ENCODE measurements around the gene SECISBP2. TPM values are rescaled to one million over a fixed set of nuclear protein-coding genes. Genes with fewer than 3 reads are reported as not detected.

The SECISBP2 gene
- total and polyA plus RNA-seq, 7 donors, result 26.2 to 80.8 (median 40.2) TPM

DNA sequence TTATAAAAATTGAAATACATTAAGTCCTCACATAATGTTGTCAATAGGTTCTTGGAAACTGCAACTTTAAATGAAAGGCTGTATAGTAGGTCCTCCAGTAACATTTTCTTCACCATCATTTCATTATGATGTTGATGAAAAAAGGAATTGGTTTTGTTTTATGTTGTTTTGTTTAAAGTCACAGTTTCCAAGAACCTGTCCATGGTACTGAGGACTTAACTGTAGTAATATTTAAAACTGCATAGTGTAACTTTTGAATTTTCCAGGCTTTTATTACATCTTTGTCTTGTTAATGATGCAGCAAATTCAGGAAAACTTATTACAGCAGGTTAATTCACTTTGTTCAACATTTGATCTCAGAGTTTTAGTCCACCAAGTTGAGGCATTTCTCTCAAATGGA, 11.6 kb downstream of the SECISBP2 start:
- intact Hi-C loops (cut with DNase I), result loop anchor here in 1 of 2 donors (10.0 kb wide), 1 partner anchor 215 kb away; no protein-coding TSS in a partner anchor
- no peak overlapping the region for H3K27ac ChIP-seq
- ATAC-seq (no peak), DNase-seq (no peak)
- peaks cover 3% of the 10 kb centered on the region for H3K4me1 ChIP-seq
- H3K27me3 ChIP-seq (ENCODE audit: insufficient read depth in 3 of 3, low read length in 2 of 3), result no peaks in the 10 kb centered on the region
- no peak overlapping the region for H3K4me3 ChIP-seq
- TF ChIP-seq, protein P1, sequence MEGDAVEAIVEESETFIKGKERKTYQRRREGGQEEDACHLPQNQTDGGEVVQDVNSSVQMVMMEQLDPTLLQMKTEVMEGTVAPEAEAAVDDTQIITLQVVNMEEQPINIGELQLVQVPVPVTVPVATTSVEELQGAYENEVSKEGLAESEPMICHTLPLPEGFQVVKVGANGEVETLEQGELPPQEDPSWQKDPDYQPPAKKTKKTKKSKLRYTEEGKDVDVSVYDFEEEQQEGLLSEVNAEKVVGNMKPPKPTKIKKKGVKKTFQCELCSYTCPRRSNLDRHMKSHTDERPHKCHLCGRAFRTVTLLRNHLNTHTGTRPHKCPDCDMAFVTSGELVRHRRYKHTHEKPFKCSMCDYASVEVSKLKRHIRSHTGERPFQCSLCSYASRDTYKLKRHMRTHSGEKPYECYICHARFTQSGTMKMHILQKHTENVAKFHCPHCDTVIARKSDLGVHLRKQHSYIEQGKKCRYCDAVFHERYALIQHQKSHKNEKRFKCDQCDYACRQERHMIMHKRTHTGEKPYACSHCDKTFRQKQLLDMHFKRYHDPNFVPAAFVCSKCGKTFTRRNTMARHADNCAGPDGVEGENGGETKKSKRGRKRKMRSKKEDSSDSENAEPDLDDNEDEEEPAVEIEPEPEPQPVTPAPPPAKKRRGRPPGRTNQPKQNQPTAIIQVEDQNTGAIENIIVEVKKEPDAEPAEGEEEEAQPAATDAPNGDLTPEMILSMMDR (IDR thresholded peaks at IDR 0.05), result no peak
- H3K9me3 ChIP-seq, result no peaks in the 10 kb centered on the region
- peaks cover 26 to 95% of the 10 kb centered on the region in 2 donors for H3K36me3 ChIP-seq (ENCODE audit: insufficient read depth in 1 of 2, low read depth in 1 of 2)

DNA sequence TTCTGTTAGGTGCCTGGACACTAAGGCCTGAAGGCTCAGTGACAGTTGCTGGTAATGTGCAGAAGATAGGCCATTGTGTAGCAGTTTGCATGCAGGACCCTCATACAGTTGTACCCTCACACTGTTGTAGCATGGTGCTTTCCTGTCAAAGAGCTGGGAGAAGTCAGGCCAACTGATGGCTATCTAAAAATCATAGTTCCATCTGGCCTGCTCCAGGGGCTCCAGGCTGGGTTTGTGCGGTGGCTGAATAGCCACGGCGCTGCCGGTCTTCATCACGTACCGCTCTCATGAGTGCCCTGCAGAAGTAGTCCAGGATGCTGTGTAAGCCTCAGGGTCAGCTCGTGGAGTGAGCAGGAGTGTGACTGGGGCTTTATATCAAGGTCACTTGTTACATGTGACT, 12.2 kb downstream of the SECISBP2 start:
- H3K4me3 ChIP-seq, result no peak overlapping the region
- ATAC-seq (no peak), DNase-seq (no peak)
- intact Hi-C loops (cut with DNase I), result no loop called here
- WGBS, 3 donors, result 94 to 98% (median 95%) methylated on average over 7 of the region's 7 CpGs
- H3K36me3 ChIP-seq (ENCODE audit: insufficient read depth in 1 of 2, low read depth in 1 of 2), result peaks cover 29 to 98% of the 10 kb centered on the region in 2 donors
- no peak overlapping the region for H3K27ac ChIP-seq
- TF ChIP-seq, protein P1 (IDR thresholded peaks at IDR 0.05), result no peak
- H3K27me3 ChIP-seq (ENCODE audit: insufficient read depth in 3 of 3, low read length in 2 of 3), result no peaks in the 10 kb centered on the region
- no peaks in the 10 kb centered on the region for H3K4me1 ChIP-seq
- H3K9me3 ChIP-seq, result no peaks in the 10 kb centered on the region

DNA sequence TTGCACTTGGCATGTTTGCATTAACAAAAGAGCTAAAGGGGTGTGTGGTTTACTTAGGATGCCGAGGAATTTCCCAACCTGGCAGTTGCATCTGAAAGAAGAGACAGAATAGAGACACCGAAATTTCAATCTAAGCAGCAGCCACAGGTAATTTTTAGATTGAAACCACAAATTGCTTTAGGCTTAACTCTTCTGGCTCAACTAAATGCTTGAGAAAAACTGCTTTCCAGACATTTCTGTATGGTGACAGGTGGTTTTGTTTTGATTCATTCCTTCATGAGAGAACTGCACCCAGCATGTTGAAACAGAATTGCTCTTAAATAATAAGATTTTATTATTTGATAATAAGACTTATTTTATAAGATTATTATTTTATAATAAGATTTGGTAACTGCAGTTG, 21.5 kb downstream of the SECISBP2 start:
- DNase-seq (no peak), ATAC-seq (no peak)
- Histone ChIP-seq H3K4me3 (no peak overlapping the region), H3K27ac (no peak overlapping the region), H3K9me3 (no peaks in the 10 kb centered on the region), H3K4me1 (no peaks in the 10 kb centered on the region), H3K36me3 (ENCODE audit: insufficient read depth in 1 of 2, low read depth in 1 of 2) (peaks cover 17 to 100% of the 10 kb centered on the region in 2 donors), H3K27me3 (ENCODE audit: insufficient read depth in 3 of 3, low read length in 2 of 3) (no peaks in the 10 kb centered on the region)
- TF ChIP-seq, protein P1 (IDR thresholded peaks at IDR 0.05), result no peak
- WGBS, 3 donors, result 92 to 97% (median 92%) methylated on average over 2 of the region's 2 CpGs
- intact Hi-C loops (cut with DNase I), result no loop called here

DNA sequence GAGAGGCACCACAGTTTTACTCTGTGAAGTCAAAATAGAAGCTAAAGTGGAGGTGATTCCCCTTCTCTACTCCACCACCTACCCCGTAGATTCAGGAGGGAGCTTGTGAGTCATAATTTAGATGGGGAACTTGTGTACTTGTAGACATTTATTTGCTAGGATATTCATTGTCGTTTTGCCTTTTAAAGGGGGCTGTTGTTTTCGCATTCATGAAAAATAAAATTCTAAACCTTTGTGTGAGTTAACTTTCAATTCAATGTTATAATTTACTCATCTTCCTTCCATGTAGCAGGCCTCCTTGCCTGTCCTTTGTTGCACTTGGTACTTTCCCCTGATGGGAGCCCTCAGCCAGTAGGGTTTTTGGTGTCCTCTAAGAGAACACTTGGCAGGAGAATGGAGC, 22.0 kb downstream of the SECISBP2 start:
- H3K9me3 ChIP-seq, result no peaks in the 10 kb centered on the region
- no peak for DNase-seq
- intact Hi-C loops (cut with DNase I), result no loop called here
- H3K4me3 ChIP-seq, result no peak overlapping the region
- ATAC-seq, result no peak
- H3K4me1 ChIP-seq, result no peaks in the 10 kb centered on the region
- WGBS, 3 donors, result 92 to 97% (median 94%) methylated on average over 3 of the region's 3 CpGs
- no peaks in the 10 kb centered on the region for H3K27me3 ChIP-seq (ENCODE audit: insufficient read depth in 3 of 3, low read length in 2 of 3)
- no peak overlapping the region for H3K27ac ChIP-seq
- H3K36me3 ChIP-seq (ENCODE audit: insufficient read depth in 1 of 2, low read depth in 1 of 2), result peaks cover 19 to 100% of the 10 kb centered on the region in 2 donors
- TF ChIP-seq, protein P1 (IDR thresholded peaks at IDR 0.05), result no peak

DNA sequence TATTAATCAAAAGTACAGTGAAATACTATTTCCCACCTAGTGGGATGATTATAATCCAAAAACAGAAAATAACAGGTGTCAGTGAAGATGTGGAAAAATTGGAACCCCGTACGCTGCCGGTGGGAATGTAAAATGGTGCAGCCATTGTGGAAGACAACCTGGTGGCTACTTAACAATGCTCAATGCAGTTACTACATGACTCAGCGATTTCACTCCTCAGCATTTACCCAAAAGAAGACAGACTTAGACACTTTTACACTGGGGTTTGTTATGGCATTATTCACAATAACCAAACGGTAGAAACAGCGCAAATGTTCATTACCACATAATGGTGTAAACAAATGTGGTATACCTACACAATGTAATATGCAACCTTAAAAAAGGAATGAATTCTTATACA, 23.9 kb downstream of the SECISBP2 start:
- TF ChIP-seq, protein P1 (IDR thresholded peaks at IDR 0.05), result no peak
- no peak for DNase-seq
- WGBS, 3 donors, result 96 to 99% (median 97%) methylated on average over 6 of the region's 6 CpGs
- H3K9me3 ChIP-seq, result no peaks in the 10 kb centered on the region
- H3K4me3 ChIP-seq, result no peak overlapping the region
- no peak for ATAC-seq
- no peak overlapping the region for H3K27ac ChIP-seq
- no peaks in the 10 kb centered on the region for H3K27me3 ChIP-seq (ENCODE audit: insufficient read depth in 3 of 3, low read length in 2 of 3)
- intact Hi-C loops (cut with DNase I), result no loop called here
- H3K4me1 ChIP-seq, result no peaks in the 10 kb centered on the region
- H3K36me3 ChIP-seq (ENCODE audit: insufficient read depth in 1 of 2, low read depth in 1 of 2), result peaks cover 18 to 100% of the 10 kb centered on the region in 2 donors
